Right cardiac atrium (tissue), 5 donors: ENCODE data around the gene CFAP119. TPM values are rescaled to one million over a fixed set of nuclear protein-coding genes. Genes with fewer than 3 reads are reported as not detected.

Experiments used
- ATAC-seq, 2 donors: fragments of 200-7000 bp; cut with Tn5 transposase; one replicate each; pipeline versions ENCODE4 v1.8.0 to v1.9.1; 2020; ENCODE audit warnings: moderate library complexity in 2 of 2, mild to moderate bottlenecking in 1 of 2
- DNase-seq, 3 donors: peaks; one replicate each; pipeline ENCODE4 v3.0.0-alpha.2; 2020
- H3K27ac ChIP-seq: one replicate; pipeline ENCODE4 v1.5.1; 2013; ENCODE audit warnings: mild to moderate bottlenecking, low read length, control low read depth, moderate library complexity
- H3K27me3 ChIP-seq: one replicate; pipeline ENCODE4 v1.6.1; 2013; ENCODE audit not compliant: control insufficient read depth, insufficient read depth
- H3K4me1 ChIP-seq: one replicate; pipeline ENCODE4 v1.6.1; 2013; ENCODE audit warnings: low read length; ENCODE audit not compliant: control insufficient read depth, insufficient read depth
- H3K4me3 ChIP-seq: one replicate; pipeline ENCODE4 v1.5.1; 2013; ENCODE audit warnings: low read length, control low read depth
- H3K9me3 ChIP-seq: one replicate; pipeline ENCODE4 v1.6.1; 2013; ENCODE audit warnings: low read length; ENCODE audit not compliant: control insufficient read depth
- WGBS: extraction: QIAGEN DNeasy Blood & Tissue Kit; methylation state at CpG from one replicate; pipeline ENCODE4 v1.1.7; 2013; 5-methylcytosine and 5-hydroxymethylcytosine counted together
- intact Hi-C, 4 donors: fragments of 100-400 bp; cut with DNase I; formaldehyde crosslinking; loops; one replicate each; pipeline versions ENCODE4 v1.11.0 to v1.14.0; 2022 to 2023
- polyA plus RNA-seq: library from polyadenylated mRNA; stranded (reverse); fragments of 200-250 nt; gene quantifications from one replicate; pipeline ENCODE4 v1.2.3, GENCODE V29; 2013
- total RNA-seq, 4 donors: library from RNA; stranded (reverse); fragmentation: NEBNext Ultra II Directional; extraction: Animal tissue kit (Norgen Biotek cat#: 25700); gene quantifications; one replicate each; pipeline ENCODE4 v1.2.1, GENCODE V29; 2021
- donor health status: healthy with polysubstance abuse.
- donor health status: DM: no; HTN: yes; CAD: no.
- donor health status: DM: no; HTN: no; CAD: no.
- donor health status: DM: no; HTN: yes; CAD: no; lungs with severe emphysema.
- donor health status: DM: yes; HTN: yes; CAD: no.

Gene CFAP119
- total and polyA plus RNA-seq, 5 donors = 0.51 to 1.5 (median 0.95) TPM

GRCh38 chr16:30780021-30780420 lies 18.2 kb upstream of the CFAP119 start:
- Histone ChIP-seq H3K4me1 (peaks cover 3% of the 10 kb centered on the region), H3K9me3 (no peaks in the 10 kb centered on the region), H3K4me3 (no peak overlapping the region), H3K27ac (no peak overlapping the region), H3K27me3 (no peaks in the 10 kb centered on the region)
- no peak for DNase-seq
- 86% methylated on average over 3 of the region's 3 CpGs for WGBS
- intact Hi-C loops = loop anchor here in 1 of 4 donors (10.0 kb wide), 1 partner anchor 115 kb away; the partner anchor contains the start of genes BCL7C and CTF1
- no peak for ATAC-seq

DNA sequence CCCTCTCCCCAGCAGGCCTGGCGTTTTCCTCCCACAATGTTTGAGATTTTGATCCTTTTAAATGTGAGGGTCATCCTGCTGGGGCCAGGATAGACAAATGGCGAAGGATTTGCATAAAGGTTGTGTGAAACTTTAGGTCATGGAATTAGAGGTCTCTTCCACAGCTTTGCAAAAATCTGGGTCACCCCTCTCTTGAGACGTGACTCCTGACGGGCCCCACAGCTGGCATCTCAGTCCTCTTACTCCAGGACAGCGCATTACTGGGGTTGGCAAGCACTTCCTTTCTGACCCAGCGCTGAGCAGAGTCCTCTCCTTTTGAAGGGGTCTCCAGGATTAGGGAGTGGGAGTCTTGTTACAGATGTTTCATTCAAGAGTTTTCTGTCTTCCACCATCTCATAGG lies 17.7 kb upstream of the CFAP119 start:
- Histone ChIP-seq H3K27ac (no peak overlapping the region), H3K9me3 (no peaks in the 10 kb centered on the region), H3K4me3 (no peak overlapping the region), H3K4me1 (peaks cover 3% of the 10 kb centered on the region), H3K27me3 (no peaks in the 10 kb centered on the region)
- intact Hi-C loops = no loop called here
- ATAC-seq (no peak), DNase-seq (no peak)
- WGBS = 82% methylated on average over 6 of the region's 6 CpGs

DNA sequence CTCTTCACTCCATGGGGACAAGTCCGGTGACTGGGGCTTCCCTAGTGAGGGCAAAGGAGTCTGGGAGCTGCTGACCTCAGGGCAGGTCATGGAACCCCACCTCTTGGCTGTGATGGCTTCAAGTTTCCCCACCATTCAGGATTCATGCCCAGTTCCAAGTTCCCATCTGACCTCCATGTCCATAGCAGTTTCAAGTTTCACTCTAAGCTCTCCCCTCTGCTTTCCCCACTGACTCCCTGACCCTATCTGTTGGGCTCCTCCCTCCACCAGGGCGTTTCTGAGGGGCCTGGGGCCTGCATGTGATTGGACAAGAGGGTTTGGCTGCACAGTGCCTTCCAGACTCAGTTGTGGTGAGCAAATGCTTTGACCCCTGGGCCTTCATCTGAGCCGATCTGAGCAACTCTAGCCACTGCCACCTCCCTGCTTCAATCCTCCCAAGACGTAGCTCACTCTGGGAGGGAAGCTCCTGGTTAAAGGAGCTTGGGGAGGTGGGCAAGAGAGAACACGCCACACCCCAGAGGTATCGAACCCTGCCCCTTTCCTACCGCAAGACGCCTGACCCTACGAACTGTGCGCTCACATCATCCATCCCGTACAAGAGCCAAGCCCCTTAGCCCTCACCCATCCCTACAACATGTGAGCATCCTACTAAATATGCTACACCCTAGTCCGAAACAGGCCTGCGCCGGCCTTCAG lies 16.8 kb upstream of the CFAP119 start:
- no peak for ATAC-seq
- H3K27me3 ChIP-seq = no peaks in the 10 kb centered on the region
- no peak overlapping the region for H3K4me3 ChIP-seq
- H3K9me3 ChIP-seq = no peaks in the 10 kb centered on the region
- WGBS = 78% methylated on average over 14 of the region's 14 CpGs
- no peak overlapping the region for H3K27ac ChIP-seq
- peak in 1 of 3 donors; percentile 61 for DNase-seq
- H3K4me1 ChIP-seq = peaks cover 6% of the 10 kb centered on the region
- intact Hi-C loops = no loop called here

GRCh38 chr16:30777591-30778297 lies 15.9 kb upstream of the CFAP119 start:
- ATAC-seq (no peak), DNase-seq (peak in 1 of 3 donors; percentile 44)
- Histone ChIP-seq H3K27ac (no peak overlapping the region), H3K9me3 (no peaks in the 10 kb centered on the region), H3K4me3 (no peak overlapping the region), H3K27me3 (no peaks in the 10 kb centered on the region), H3K4me1 (peaks cover 6% of the 10 kb centered on the region)
- 74% methylated on average over 7 of the region's 7 CpGs for WGBS
- intact Hi-C loops = no loop called here

- Histone ChIP-seq H3K4me1 (peaks cover 6% of the 10 kb centered on the region), H3K9me3 (no peaks in the 10 kb centered on the region), H3K27ac (peak overlapping the region; percentile 84), H3K27me3 (no peaks in the 10 kb centered on the region), H3K4me3 (peak overlapping the region; percentile 66)
- ATAC-seq (peak; percentile 87 to 90), DNase-seq (peak; percentile 88 to 93 (median 93))
- intact Hi-C loops = no loop called here
- WGBS = under 1% methylated on average over 81 of the region's 81 CpGs
These were observed 13.7 kb upstream of the CFAP119 start for GRCh38 chr16:30775392-30776188.

DNA sequence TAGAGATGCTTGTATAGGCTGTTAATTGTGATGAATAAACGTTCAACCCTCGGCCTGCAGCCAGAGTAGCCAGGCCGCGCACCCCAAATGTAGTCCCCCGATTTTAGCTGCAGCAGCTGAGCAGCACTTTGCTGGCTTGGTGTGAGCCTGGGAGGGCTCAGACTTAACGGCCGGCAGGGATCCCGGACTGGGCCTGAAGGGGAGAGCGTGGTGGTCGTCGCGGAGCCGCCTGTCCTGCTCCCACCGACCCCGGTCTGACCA lies 13.2 kb upstream of the CFAP119 start:
- WGBS = 7% methylated on average over 15 of the region's 15 CpGs
- H3K27ac ChIP-seq = peak overlapping the region; percentile 84
- no peaks in the 10 kb centered on the region for H3K9me3 ChIP-seq
- no peak for DNase-seq
- no peak for ATAC-seq
- intact Hi-C loops = no loop called here
- H3K27me3 ChIP-seq = no peaks in the 10 kb centered on the region
- H3K4me3 ChIP-seq = peak overlapping the region; percentile 66
- H3K4me1 ChIP-seq = peaks cover 6% of the 10 kb centered on the region

DNA sequence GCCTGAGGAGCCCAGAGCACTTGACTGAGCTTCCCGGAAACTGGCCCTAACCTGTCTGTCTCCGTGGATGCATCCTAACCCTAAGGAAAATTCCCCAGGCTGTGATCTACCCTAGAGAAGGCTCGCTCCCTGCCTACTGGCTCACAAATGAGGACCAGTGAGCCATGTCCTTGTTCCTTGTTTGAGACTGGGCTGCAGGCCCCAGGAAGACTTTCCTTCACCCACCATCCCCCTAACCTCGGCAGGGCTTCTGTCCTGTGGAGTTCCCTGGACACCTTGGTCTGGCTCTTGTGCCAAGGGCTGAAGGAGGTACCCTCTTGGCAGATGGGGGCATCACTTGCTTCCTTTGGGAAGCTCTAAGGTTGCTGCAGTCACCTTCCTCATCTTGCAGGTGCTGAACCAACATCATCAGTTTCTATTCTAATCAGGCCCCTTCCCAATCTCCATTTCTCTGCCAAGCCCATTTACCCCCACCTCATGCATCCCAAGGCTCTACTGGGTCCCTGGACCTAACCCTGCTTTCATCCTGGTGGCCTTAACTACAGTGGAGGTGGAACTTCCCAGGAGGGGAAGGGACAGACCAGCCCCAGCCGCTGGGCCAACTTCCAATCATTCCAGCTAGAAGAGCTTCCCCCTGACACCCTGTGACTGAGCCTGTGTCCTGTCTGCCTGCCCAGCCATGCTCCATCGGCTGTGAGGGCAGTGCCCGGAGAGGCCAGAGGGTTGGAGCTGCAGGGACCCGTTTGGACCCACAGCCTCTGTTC lies 12.7 kb upstream of the CFAP119 start:
- Histone ChIP-seq H3K9me3 (no peaks in the 10 kb centered on the region), H3K4me1 (peaks cover 6% of the 10 kb centered on the region), H3K27me3 (no peaks in the 10 kb centered on the region), H3K27ac (peak overlapping the region; percentile 84), H3K4me3 (peak overlapping the region; percentile 66)
- ATAC-seq = peak; percentile 22 to 24
- intact Hi-C loops = no loop called here
- WGBS = 46% methylated on average over 8 of the region's 8 CpGs
- peak in 1 of 3 donors; percentile 79 for DNase-seq

- no peak overlapping the region for H3K27ac ChIP-seq
- no peak for ATAC-seq
- no peaks in the 10 kb centered on the region for H3K9me3 ChIP-seq
- DNase-seq = peak in 1 of 3 donors; percentile 55
- H3K4me3 ChIP-seq = no peak overlapping the region
- WGBS = 83% methylated on average over 14 of the region's 14 CpGs
- peaks cover 6% of the 10 kb centered on the region for H3K4me1 ChIP-seq
- H3K27me3 ChIP-seq = no peaks in the 10 kb centered on the region
- intact Hi-C loops = no loop called here
These were observed 12.0 kb upstream of the CFAP119 start for GRCh38 chr16:30773826-30774225.

DNA sequence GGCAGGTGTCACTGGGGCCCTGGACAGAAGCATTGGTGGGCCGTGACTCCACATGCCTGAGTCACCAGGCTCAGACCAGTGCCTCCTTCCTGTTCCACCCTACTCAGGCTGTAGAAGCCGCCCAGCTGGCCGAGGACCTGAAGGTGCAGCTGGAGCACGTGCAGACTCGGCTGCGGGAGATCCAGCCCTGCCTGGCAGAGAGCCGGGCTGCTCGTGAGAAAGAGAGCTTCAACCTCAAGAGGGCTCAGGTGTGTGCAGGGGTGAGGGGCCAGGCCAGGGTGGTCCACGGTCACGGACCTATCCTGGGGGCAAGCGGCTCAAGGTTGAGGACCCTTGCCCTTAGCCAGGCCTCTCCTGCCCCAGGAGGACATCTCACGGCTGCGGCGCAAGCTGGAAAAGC lies 9.9 kb upstream of the CFAP119 start:
- Histone ChIP-seq H3K27me3 (no peaks in the 10 kb centered on the region), H3K27ac (no peak overlapping the region), H3K4me1 (peaks cover 4% of the 10 kb centered on the region), H3K4me3 (no peak overlapping the region), H3K9me3 (no peaks in the 10 kb centered on the region)
- peak in 1 of 3 donors; percentile 56 for DNase-seq
- WGBS = 90% methylated on average over 14 of the region's 14 CpGs
- intact Hi-C loops = no loop called here
- ATAC-seq = no peak

DNA sequence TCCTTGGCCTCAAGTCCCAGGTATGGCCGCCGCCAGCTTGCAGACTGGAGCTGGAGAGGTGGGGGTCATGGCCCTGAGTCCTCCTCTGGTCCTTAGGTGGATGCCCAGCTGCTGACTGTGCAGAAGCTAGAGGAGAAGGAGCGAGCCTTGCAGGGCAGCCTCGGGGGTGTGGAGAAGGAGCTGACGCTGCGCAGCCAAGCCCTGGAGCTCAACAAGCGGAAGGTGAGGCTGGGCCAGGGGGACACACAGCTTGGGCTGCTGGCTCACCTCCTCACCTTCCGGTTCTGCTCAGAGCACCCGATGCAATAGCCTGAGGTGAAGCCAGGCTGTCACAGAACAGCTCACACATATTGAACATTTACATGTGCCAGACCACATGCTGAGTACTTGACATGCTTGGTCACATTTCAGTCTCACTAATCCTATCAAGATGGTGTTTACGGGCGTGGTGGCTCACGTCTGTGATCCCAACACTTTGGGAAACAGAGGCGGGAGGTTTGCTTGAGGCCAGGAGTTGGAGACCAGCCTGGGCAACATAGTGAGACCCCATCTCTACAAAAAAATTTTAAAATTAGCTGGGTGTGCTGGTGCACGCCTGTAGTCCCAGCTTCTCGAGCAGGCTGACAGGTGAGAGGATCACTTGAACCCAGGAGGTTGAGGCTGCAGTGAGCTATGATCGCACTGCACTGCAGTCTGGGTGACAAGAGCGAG lies 7.7 kb upstream of the CFAP119 start:
- Histone ChIP-seq H3K27me3 (no peaks in the 10 kb centered on the region), H3K4me3 (no peak overlapping the region), H3K9me3 (no peaks in the 10 kb centered on the region), H3K4me1 (peaks cover 3% of the 10 kb centered on the region), H3K27ac (no peak overlapping the region)
- 94% methylated on average over 17 of the region's 17 CpGs for WGBS
- DNase-seq = peak in 1 of 3 donors; percentile 32
- no peak for ATAC-seq
- intact Hi-C loops = loop anchor here in 1 of 4 donors (10.0 kb wide), 1 partner anchor 65 kb away; no protein-coding TSS in a partner anchor
